Amygdala (tissue), 56 donors: Measurements from ENCODE around the gene PTOV1.

Experiments used
- DNase-seq, 56 donors: peaks; one replicate each; lab custom pipeline; 2025; lab: John Stamatoyannopoulos, UW

The PTOV1 gene

GRCh38 chr19:49907745-49908446 is 56.9 kb downstream of the PTOV1 start:
- no peak for DNase-seq

GRCh38 chr19:49908480-49909420 is 57.8 kb downstream of the PTOV1 start:
- no peak for DNase-seq

- no peak for DNase-seq
These were observed 59.2 kb downstream of the PTOV1 start for GRCh38 chr19:49910179-49910578.
